Duodenal mucosa (tissue), 2 donors: Measurements from ENCODE around the gene GNB1.

Source experiments
- H3K27ac ChIP-seq: one replicate; pipeline ENCODE4 v1.7.0; 2013; ENCODE audit warnings: low read depth, low read length
- H3K27me3 ChIP-seq, 2 donors: one replicate each; pipeline ENCODE4 v1.7.0; 2013; ENCODE audit warnings: low read length in 2 of 2, control low read depth in 1 of 2; ENCODE audit not compliant: insufficient read depth in 2 of 2, control insufficient read depth in 1 of 2
- H3K36me3 ChIP-seq, 2 donors: one replicate each; pipeline ENCODE4 v1.7.0; 2013; ENCODE audit warnings: low read length in 2 of 2, control low read depth in 1 of 2; ENCODE audit not compliant: insufficient read depth in 2 of 2, control insufficient read depth in 1 of 2
- H3K4me1 ChIP-seq, 2 donors: one replicate each; pipeline ENCODE4 v1.7.0; 2013; ENCODE audit warnings: low read length in 2 of 2, control low read depth in 1 of 2; ENCODE audit not compliant: insufficient read depth in 2 of 2, control insufficient read depth in 1 of 2
- H3K4me3 ChIP-seq, 2 donors: one replicate each; pipeline ENCODE4 v1.7.0; 2013; ENCODE audit warnings: low read length in 2 of 2, low read depth in 1 of 2
- H3K9ac ChIP-seq, 2 donors: one replicate each; pipeline ENCODE4 v1.7.0; 2013; ENCODE audit warnings: low read length in 2 of 2, low read depth in 1 of 2
- H3K9me3 ChIP-seq, 2 donors: one replicate each; pipeline ENCODE4 v1.7.0; 2013; ENCODE audit warnings: low read length in 2 of 2, control low read depth in 1 of 2; ENCODE audit not compliant: control insufficient read depth in 1 of 2

GNB1 gene

DNA sequence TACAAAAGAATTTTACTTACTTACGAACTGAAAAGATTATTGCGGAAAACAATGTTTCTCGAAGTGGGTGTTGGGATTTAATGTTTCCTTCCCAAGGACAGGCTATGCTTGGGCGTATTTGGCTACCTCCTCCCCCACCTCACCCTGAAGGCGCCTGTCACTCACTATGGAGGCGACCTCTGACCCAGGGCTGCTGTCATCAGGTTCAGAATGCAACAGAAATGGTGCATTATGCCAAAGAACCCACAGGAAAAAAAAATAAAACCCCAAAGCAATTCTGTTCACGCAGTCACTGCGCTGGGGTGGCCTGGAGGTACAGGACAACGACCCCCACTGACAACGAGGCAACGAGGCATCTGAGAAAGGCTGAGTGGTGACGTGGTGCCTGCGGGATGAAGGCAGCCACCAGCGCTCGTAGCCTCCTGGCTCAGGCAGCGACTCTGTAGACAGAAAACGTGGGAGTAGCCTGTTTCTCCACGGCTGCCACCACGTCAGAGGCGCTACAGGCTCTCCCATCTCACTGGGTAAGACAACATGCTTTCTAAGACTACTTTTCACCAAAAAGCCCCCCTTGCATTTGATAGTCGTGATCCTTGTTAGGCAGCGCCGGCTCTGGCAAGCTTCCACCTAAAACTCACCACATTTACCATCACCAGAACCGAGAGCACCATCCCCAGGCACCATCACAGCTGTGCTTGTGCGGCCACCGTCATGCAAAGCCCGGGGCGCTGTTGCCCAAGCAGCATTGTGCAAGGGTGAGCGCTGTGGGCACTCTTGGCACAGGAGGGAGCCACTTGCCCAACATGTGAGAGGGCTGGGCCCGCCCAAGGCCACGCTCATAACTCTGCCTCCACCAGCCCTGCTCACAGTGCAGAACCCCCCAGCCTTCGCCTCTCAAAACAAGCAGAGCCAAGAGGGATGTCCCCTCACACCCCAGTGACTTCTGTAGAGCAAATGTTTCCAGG lies 126.9 kb downstream of the GNB1 start:
- Histone ChIP-seq H3K4me1 (peaks cover 12 to 17% of the 10 kb centered on the region in 2 donors), H3K4me3 (no peak overlapping the region), H3K9ac (no peak overlapping the region), H3K27me3 (no peaks in the 10 kb centered on the region), H3K27ac (no peak overlapping the region), H3K36me3 (peaks cover 24 to 72% of the 10 kb centered on the region in 2 donors), H3K9me3 (no peaks in the 10 kb centered on the region)

GRCh38 chr1:1761504-1762376 lies 129.1 kb downstream of the GNB1 start:
- Histone ChIP-seq H3K9me3 (no peaks in the 10 kb centered on the region), H3K4me3 (no peak overlapping the region), H3K9ac (no peak overlapping the region), H3K4me1 (peaks cover 23 to 24% of the 10 kb centered on the region in 2 donors), H3K27ac (no peak overlapping the region), H3K27me3 (no peaks in the 10 kb centered on the region), H3K36me3 (peaks cover 24 to 64% of the 10 kb centered on the region in 2 donors)

DNA sequence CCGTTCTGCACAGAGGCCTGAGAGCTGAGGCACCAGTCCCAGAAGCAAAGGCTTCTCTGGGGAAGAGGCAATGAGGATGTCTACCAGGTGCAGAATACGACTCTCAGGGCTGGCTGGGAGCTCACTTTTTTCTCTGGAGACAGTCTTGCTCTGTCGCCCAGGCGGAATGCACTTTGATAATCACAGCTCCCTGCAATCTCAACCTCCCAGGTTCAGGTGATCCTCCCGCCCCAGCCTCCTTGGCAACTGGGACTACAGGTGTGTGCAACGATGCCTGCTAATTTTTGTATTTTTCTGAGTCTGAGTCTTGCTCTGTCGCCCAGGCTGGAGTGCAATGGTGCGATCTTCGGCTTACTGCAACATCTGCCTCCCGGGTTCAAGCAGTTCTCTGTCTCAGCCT lies 130.2 kb downstream of the GNB1 start:
- peaks cover 31 to 73% of the 10 kb centered on the region in 2 donors for H3K36me3 ChIP-seq

DNA sequence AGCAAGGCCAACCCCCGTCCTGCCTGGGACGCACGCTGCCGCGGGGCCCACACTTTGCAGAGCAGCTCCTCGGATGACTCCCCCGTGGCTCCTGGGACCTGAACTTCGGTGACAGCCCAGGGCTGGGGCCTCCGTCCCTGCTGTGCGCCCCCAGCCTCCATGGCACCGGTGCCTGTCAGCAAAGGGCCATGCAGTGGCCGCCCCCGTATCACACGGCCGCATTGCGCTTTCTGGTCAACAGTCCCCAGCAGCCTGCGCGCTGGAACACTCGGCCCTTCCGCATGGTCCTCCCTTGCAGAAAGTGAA lies 130.6 kb downstream of the GNB1 start:
- Histone ChIP-seq H3K4me1 (peaks cover 23 to 24% of the 10 kb centered on the region in 2 donors), H3K9ac (no peak overlapping the region), H3K27ac (no peak overlapping the region), H3K9me3 (no peaks in the 10 kb centered on the region), H3K36me3 (peaks cover 31 to 74% of the 10 kb centered on the region in 2 donors), H3K4me3 (no peak overlapping the region), H3K27me3 (no peaks in the 10 kb centered on the region)

More for the DNA sequence above, 130.2 kb downstream of the GNB1 start:
- no peaks in the 10 kb centered on the region for H3K27me3 ChIP-seq
- no peak overlapping the region for H3K27ac ChIP-seq
- H3K4me3 ChIP-seq, result no peak overlapping the region
- H3K9me3 ChIP-seq, result no peaks in the 10 kb centered on the region
- H3K4me1 ChIP-seq, result peaks cover 23 to 24% of the 10 kb centered on the region in 2 donors
- no peak overlapping the region for H3K9ac ChIP-seq

- H3K4me3 ChIP-seq, result peak overlapping the region in 1 of 2 donors; percentile 11
- peaks cover 23 to 24% of the 10 kb centered on the region in 2 donors for H3K4me1 ChIP-seq
- H3K27ac ChIP-seq, result peak overlapping the region; percentile 80
- H3K27me3 ChIP-seq, result no peaks in the 10 kb centered on the region
- peak overlapping the region in 1 of 2 donors; percentile 39 for H3K9ac ChIP-seq
- H3K9me3 ChIP-seq, result no peaks in the 10 kb centered on the region
- peaks cover 26 to 75% of the 10 kb centered on the region in 2 donors for H3K36me3 ChIP-seq
Measured at GRCh38 chr1:1759456-1760344, 131.2 kb downstream of the GNB1 start.

- H3K4me1 ChIP-seq, result peaks cover 23 to 24% of the 10 kb centered on the region in 2 donors
- H3K27ac ChIP-seq, result peak overlapping the region; percentile 81
- no peaks in the 10 kb centered on the region for H3K27me3 ChIP-seq
- peaks cover 21 to 74% of the 10 kb centered on the region in 2 donors for H3K36me3 ChIP-seq
- peak overlapping the region; percentile 39 to 61 for H3K9ac ChIP-seq
- peak overlapping the region; percentile 21 to 50 for H3K4me3 ChIP-seq
- no peaks in the 10 kb centered on the region for H3K9me3 ChIP-seq
Measured at GRCh38 chr1:1758692-1759455, 132.0 kb downstream of the GNB1 start.

- Histone ChIP-seq H3K9ac (peak overlapping the region; percentile 39 to 61), H3K36me3 (peaks cover 25 to 76% of the 10 kb centered on the region in 2 donors), H3K4me1 (peaks cover 23 to 24% of the 10 kb centered on the region in 2 donors), H3K4me3 (peak overlapping the region in 1 of 2 donors; percentile 50), H3K27me3 (no peaks in the 10 kb centered on the region), H3K9me3 (no peaks in the 10 kb centered on the region), H3K27ac (peak overlapping the region; percentile 81)
Measured at GRCh38 chr1:1758059-1758621, 132.7 kb downstream of the GNB1 start.

DNA sequence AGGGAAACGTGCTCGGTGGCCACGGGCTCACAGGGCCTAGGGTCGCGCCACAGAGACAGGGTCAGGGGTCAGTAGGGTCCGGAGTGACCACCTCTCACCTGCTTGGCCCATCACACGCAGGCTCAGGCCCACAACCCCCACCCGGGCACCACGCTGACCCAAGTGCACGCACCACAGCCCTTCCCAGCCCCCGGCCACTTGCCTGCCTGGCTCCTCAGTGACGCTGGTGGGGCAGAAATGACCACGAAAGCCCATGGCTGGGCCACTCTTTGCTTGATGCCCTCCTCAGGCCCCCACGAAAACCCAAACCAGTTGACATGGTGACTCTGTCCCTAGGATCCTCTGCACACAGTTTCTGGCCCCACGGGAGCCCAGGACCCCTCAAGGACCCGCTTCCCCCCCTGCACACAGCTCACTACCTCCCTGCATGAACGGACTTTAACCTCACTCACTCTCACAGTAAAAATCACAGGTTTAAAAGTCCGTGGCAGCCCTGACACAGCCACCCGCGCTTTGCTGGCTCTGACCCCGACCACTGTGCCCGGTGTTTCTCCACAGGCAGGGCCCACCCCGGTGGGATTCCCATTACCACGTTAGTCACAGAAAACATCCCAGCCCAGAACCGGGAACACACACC lies 133.3 kb downstream of the GNB1 start:
- H3K9me3 ChIP-seq, result no peaks in the 10 kb centered on the region
- H3K36me3 ChIP-seq, result peaks cover 25 to 76% of the 10 kb centered on the region in 2 donors
- peak overlapping the region; percentile 81 for H3K27ac ChIP-seq
- no peaks in the 10 kb centered on the region for H3K27me3 ChIP-seq
- peak overlapping the region in 1 of 2 donors; percentile 61 for H3K9ac ChIP-seq
- H3K4me1 ChIP-seq, result peaks cover 23 to 24% of the 10 kb centered on the region in 2 donors
- peak overlapping the region in 1 of 2 donors; percentile 50 for H3K4me3 ChIP-seq
